Measurements from ENCODE around the gene OTC.

The OTC gene

DNA sequence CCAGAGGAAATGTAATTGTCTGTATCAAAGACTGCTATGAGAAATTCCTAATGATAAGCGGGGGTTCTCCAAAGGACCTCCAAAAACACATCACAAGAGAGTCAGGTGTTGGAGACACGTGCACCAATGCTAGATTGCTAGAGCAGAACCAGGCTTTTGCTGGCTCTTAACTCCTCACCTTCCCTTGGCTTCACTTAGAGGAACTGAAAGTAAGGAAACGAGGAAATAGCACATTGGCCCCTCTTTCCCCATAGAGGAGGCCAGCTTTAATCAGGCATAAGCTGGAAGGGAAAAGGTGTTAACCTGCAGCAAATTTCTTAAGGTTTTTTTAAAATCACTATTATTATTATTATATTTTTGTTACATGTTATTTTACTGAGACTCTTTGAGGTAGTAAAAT, 13.6 kb downstream of the OTC start:
- TF ChIP-seq CTCF (IDR thresholded peaks at IDR 0.05; ENCODE audit: low read depth, low read length), result no peak
- H3K27ac ChIP-seq (ENCODE audit: low read length), result no peak overlapping the region
- no peaks in the 10 kb centered on the region for H4K20me1 ChIP-seq (ENCODE audit: insufficient read depth, low read length)
- no peak overlapping the region for H2AFZ ChIP-seq (ENCODE audit: low read depth, low read length)
- H3K4me2 ChIP-seq (ENCODE audit: low read length), result no peak overlapping the region
- H3K79me2 ChIP-seq (ENCODE audit: low read length), result no peaks in the 10 kb centered on the region
- no peaks in the 10 kb centered on the region for H3K27me3 ChIP-seq (ENCODE audit: low read depth, low read length)
- no peaks in the 10 kb centered on the region for H3K36me3 ChIP-seq (replicated peaks; ENCODE audit: low read depth, low read length)
- H3K4me3 ChIP-seq (ENCODE audit: low read length), result no peak overlapping the region
- H3K4me1 ChIP-seq (ENCODE audit: low read length), result peaks cover 5% of the 10 kb centered on the region; the same call in 1 of the 2 replicates
- no peaks in the 10 kb centered on the region for H3K9me3 ChIP-seq (ENCODE audit: insufficient read depth, low read length)
- no peak overlapping the region for H3K9ac ChIP-seq (ENCODE audit: low read length)

DNA sequence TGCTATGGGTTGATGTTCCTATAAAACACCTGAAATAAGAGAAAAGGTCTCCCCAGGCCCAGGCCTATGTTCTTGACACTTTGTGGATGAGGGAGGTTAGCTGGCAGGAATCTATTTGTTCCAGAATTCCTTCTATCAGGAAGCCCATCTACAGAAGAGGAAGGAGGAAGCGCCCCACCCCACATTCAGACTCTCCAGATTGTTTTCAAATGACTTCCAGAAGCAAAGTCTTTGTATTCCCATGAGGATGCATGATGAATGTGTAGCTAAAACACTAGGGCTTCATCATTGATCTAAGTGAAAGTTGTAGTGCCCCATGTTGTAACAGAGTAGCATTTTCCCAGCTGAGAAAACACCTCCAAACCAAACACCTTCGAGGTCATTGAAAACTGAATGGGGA, 16.4 kb downstream of the OTC start:
- Histone ChIP-seq H3K4me1 (ENCODE audit: low read length) (peaks cover 5% of the 10 kb centered on the region; the same call in 1 of the 2 replicates), H3K27ac (ENCODE audit: low read length) (no peak overlapping the region), H3K4me2 (ENCODE audit: low read length) (no peak overlapping the region), H3K9ac (ENCODE audit: low read length) (no peak overlapping the region), H3K36me3 (replicated peaks; ENCODE audit: low read depth, low read length) (no peaks in the 10 kb centered on the region), H3K27me3 (ENCODE audit: low read depth, low read length) (no peaks in the 10 kb centered on the region), H2AFZ (ENCODE audit: low read depth, low read length) (no peak overlapping the region), H3K9me3 (ENCODE audit: insufficient read depth, low read length) (no peaks in the 10 kb centered on the region), H4K20me1 (ENCODE audit: insufficient read depth, low read length) (no peaks in the 10 kb centered on the region), H3K79me2 (ENCODE audit: low read length) (no peaks in the 10 kb centered on the region), H3K4me3 (ENCODE audit: low read length) (no peak overlapping the region)
- no peak for TF ChIP-seq EZH2phosphoT487 (IDR thresholded peaks at IDR 0.05; ENCODE audit: low read depth)
- TF ChIP-seq CTCF (IDR thresholded peaks at IDR 0.05; ENCODE audit: low read depth, low read length), result no peak

GRCh38 chrX:38371641-38372040, 19.2 kb downstream of the OTC start:
- Histone ChIP-seq H3K4me2 (ENCODE audit: low read length) (no peak overlapping the region), H3K9ac (ENCODE audit: low read length) (no peak overlapping the region), H2AFZ (ENCODE audit: low read depth, low read length) (no peak overlapping the region), H3K27me3 (ENCODE audit: low read depth, low read length) (no peaks in the 10 kb centered on the region), H3K4me3 (ENCODE audit: low read length) (no peak overlapping the region), H3K79me2 (ENCODE audit: low read length) (no peaks in the 10 kb centered on the region), H3K36me3 (replicated peaks; ENCODE audit: low read depth, low read length) (no peaks in the 10 kb centered on the region), H3K4me1 (ENCODE audit: low read length) (no peaks in the 10 kb centered on the region), H4K20me1 (ENCODE audit: insufficient read depth, low read length) (no peaks in the 10 kb centered on the region), H3K9me3 (ENCODE audit: insufficient read depth, low read length) (no peaks in the 10 kb centered on the region), H3K27ac (ENCODE audit: low read length) (no peak overlapping the region)
- TF ChIP-seq EZH2phosphoT487 (IDR thresholded peaks at IDR 0.05; ENCODE audit: low read depth) (no peak), CTCF (IDR thresholded peaks at IDR 0.05; ENCODE audit: low read depth, low read length) (no peak)

DNA sequence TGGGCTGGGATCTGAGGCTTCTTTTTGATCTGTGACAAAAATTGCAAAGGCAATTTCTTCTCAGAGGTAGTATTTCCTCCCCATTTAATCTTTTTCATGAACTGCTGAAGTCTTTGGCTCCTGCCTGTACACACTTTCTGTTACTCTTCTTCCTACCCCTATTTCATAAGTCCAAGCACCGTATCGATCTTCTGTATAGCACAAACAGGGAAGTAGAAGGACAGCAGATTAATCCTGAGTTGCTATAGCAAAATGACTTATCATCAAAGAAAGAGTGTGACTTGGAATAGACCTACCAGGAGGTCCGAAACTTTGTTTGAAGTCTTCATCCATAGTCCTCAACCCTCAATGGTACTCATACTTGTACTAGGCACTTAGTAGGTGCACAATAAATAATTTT, 22.0 kb downstream of the OTC start:
- Histone ChIP-seq H3K79me2 (ENCODE audit: low read length) (no peaks in the 10 kb centered on the region), H3K9ac (ENCODE audit: low read length) (no peak overlapping the region), H4K20me1 (ENCODE audit: insufficient read depth, low read length) (no peaks in the 10 kb centered on the region), H3K9me3 (ENCODE audit: insufficient read depth, low read length) (no peaks in the 10 kb centered on the region), H2AFZ (ENCODE audit: low read depth, low read length) (no peak overlapping the region), H3K27ac (ENCODE audit: low read length) (no peak overlapping the region), H3K4me2 (ENCODE audit: low read length) (no peak overlapping the region), H3K27me3 (ENCODE audit: low read depth, low read length) (no peaks in the 10 kb centered on the region), H3K4me1 (ENCODE audit: low read length) (no peaks in the 10 kb centered on the region), H3K4me3 (ENCODE audit: low read length) (no peak overlapping the region), H3K36me3 (replicated peaks; ENCODE audit: low read depth, low read length) (no peaks in the 10 kb centered on the region)
- no peak for TF ChIP-seq EZH2phosphoT487 (IDR thresholded peaks at IDR 0.05; ENCODE audit: low read depth)
- no peak for TF ChIP-seq CTCF (IDR thresholded peaks at IDR 0.05; ENCODE audit: low read depth, low read length)
